HG03139 (cell line): ENCODE data around the gene ADAMTS2.
"Not testable (repeated sequence)": the region's sequence is repeated elsewhere in the genome, so short reads cannot be mapped to it uniquely, and the experiment has no call there.

Experiments used
- ATAC-seq: cut with Tn5 transposase; IDR thresholded peaks from one replicate; pipeline ENCODE4 v1.9.1; 2021; ENCODE audit not compliant: unreplicated experiment

The ADAMTS2 gene

DNA sequence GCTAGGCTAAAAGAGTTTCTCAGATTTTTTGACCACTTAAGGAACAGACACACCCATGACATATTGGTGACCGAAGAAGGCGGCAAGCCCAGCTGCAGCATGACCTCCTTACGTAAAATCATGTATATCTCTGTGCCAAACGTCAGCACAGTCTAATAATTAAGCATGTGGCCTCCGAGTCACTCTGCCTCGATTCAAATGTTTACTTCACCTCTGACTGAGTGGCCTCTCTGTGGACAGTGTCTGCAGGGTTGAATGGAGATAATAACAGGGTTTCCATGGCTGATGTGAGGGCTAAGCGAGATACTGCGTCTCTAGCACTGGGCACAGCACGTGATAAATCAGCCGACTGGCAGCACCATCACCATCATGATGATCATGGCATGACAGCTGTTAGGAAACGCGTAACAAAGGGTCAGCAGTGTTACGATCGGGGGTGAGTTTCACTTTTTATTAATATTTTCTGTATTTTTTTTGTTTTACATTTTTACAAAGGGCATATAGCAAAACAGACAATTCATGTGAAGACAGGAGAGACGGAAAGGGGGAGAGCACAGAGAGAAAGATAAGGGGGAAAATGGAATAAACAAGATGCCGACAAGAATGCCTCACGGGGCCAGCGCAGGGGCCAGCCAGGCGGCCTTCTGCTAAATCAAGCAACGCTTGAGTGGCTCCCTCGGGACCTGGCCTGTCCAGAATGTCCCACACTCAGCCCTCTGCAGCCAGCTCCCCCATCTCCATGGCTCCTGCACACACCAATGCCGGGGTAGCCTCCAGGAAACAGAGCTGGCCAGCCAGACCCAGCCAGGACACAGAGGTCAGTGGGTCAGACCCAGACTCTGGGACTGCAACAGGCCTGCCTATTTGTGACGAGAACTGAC is 60.3 kb downstream of the ADAMTS2 start:
- no peak for ATAC-seq

DNA sequence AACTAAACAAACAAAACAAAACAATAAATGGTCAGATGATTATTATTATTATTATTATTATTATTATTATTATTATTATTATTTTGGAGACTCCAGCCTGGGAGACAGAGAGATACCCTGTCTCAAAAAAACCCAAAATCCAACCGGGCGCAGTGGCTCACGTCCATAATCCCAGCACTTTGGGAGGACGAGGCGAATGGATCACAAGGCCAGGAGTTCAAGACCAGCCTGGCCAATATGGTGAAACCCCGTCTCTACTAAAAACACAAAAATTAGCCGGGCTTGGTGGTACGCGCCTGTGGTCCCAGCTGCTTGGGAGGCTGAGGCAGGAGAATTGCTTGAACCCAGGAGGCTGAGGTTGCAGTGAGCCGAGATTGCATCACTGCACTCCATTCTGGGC is 61.4 kb downstream of the ADAMTS2 start:
- not testable (repeated sequence) for ATAC-seq

DNA sequence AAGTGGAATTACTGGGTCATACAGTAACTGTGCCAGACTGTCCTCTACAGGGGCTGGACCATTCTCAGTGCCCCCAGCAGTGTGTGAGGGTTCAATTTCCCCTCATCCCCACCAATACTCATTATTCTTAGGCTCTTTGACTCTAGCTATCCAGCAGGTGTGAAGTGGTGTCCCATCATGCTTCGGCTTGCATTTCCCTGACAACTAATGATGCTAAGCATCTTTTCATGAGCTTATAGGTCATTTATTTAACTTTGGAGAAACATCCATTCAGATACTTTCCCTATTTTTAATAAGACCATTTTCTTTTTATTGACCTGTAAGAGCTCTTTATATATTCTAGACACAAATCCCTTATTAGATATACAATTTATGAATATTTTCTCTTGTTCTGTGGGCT is 63.6 kb downstream of the ADAMTS2 start:
- ATAC-seq = no peak

DNA sequence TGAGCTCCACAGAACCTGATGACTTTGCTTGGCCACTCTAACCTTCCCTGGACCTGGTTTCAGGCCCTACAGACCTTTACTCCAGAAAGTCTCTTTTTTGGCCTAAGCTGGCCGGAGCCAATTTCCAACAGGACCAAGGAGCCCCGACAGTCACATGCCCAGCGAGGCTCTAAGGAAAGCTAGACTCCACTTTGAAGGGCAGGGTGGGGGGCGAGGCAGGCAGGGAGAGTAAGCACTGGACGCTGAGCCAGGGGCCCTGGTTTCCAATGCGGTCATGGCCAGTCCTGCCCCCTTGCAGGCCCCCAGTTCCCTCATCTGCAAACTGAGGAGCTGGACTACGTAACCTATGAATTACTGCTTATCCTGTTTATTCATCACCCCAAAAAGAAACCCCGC is 65.2 kb downstream of the ADAMTS2 start:
- ATAC-seq = no peak

DNA sequence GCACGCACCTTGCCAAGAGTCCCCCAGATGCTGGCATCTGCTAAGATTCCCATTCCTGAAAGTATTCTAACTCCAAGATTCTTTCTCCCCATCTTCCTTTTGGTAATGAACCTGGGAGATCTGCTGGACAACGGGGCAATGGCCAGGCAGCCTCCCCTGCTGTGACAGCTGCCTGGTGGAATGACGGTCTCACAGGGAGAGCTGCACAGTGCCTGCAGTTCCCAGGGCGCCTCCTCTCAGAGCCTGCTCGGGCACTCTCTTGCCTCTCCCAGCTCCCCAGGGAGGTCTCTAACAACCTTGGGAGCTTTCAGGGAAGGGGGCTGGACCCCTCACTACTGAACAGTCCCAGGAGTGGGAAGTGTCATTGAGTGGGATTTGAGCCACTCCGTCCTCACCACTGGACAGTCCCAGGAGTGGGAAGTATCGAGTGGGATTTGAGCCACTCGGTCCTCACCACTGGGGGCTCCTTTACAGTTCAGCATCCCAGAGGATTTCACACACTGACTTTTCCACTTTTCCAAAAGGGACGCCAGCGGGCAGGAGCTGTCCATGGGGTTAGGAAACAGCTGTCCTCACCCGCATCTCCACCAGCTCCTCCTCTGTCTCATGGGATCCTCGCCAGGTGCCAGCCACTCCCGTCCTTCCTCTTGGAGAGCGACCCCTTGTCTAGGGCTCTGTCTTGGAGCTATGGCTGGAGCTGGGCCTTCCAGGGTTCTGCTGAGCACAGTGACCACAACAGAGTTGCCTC is 65.7 kb downstream of the ADAMTS2 start:
- ATAC-seq = no peak

DNA sequence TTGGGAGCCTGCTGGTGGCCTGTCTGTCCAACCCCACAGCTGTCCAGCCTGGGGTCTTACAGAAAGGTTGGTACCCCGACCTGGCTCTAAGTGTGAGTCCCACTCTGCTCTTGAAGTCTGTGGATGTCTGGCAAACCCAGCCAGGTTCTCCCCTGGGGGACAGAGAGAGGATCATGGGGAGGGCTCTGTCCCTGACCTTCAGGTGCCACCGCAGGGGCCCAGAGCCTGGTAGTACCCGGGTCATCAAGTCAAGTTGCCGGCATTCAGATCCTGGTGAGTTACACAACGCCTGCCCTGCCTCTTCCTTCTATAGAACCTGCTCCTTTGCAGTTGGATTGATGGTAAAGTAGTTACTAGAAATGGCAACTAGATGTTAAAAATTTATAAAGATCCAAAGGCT is 66.7 kb downstream of the ADAMTS2 start:
- no peak for ATAC-seq

DNA sequence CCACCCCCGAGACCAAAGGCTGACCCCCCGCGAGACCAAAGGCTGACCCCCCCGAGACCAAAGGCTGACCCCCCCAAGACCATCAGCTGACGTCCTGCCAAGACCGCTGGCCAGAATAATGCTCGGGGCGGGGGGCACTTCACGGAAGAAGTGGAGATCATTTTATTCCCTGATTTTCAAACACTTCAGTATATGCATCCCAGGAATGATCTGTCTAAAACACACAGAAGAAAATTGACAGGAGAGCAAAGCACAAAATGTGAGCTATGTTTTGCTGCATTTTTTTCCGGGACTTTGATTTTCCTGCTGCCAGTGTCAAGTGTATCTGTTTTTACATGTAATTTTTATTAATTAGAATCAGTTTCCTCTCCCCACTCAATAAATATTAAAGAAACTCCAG is 67.1 kb downstream of the ADAMTS2 start:
- no peak for ATAC-seq

DNA sequence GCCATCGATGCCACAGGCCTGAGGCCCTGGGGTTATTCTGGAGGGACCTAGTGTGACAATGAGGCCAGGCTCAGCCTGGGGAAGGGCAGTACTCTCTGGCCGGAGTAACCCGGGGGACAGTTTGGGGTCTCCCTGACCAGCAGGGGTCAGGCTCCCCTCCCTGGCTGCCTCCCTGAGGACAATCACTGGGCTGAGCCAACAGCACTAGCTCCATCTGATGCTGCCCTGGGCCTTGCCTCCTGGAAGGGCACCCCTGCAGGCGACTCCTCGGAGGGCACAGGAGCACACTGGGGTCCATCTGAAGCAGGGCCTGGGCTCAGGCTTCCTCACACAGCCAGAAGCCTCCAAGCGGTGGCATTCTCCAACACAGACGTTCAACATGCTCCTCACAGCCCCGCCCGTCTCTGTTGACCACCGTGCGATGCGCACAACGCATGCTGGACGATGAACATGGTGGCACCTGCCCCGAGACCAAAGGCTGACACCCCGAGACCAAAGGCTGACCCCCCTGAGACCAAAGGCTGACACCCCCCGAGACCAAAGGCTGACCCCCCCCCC is 68.3 kb downstream of the ADAMTS2 start:
- no peak for ATAC-seq

DNA sequence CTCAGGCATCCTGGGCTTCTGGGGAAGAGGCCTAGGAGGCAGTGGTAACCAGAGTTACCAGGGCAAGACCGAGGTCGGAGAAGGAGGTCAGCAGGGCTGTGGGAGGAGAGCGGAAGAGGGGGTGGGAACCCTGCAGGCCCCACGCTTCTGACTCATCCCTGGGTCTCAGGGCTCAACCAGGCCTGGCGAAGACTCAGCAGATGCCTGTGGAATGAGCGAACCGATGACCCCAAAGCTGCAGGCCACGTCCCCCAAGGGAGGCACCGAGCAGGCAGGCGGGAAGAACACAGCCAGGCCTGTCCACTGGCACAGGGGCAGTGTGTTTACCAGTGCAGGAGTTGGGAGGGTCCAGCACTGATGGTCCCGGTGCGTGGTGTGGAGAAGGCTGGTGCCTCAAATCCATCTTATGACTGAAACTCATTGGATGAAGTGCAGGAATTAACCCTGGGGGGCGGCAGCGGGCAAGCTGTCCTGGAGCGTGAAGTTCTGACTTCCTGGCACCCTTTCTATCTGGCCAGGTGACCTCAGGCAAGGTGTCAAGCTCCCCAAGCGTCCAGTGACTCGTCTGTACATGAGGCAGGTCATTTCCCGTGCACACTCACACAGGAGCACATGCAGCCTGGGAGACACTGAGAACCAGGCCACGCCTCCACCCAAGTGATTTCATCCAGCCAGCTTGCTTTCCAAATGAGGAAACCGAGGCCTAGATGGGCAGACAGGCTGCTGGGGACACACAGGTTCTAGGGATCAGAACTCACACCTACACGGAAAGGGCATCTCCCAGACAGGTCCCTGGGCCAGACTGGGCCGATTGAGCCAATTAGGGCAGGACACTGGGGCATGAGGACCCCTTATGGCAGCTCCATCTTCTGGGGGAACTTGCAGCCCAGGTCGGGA is 69.1 kb downstream of the ADAMTS2 start:
- ATAC-seq = no peak

DNA sequence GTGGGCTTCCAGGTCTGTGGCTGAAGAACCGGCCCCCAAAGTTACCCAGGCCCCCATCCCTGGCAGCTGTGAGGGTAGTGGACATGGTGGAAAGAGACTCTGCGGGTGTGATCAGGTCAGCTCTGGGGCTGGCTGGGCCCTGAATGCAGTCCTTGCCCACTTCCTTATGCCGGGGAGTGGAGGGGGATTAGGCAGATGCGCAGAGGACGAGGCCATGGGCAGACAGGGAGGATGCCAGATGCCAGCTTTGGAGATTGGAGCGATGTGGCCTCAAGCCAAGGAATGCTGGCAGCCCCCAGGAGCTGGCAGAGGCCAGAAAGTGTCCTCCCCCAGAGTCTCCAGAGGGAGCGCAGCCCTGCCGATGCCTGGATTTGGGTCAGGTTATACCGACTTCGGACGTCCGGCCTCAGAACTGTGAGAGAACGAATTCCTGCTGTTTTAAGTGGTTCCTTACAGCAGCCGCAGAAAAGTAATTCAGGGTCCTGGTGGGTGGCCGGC is 69.8 kb downstream of the ADAMTS2 start:
- ATAC-seq = no peak

DNA sequence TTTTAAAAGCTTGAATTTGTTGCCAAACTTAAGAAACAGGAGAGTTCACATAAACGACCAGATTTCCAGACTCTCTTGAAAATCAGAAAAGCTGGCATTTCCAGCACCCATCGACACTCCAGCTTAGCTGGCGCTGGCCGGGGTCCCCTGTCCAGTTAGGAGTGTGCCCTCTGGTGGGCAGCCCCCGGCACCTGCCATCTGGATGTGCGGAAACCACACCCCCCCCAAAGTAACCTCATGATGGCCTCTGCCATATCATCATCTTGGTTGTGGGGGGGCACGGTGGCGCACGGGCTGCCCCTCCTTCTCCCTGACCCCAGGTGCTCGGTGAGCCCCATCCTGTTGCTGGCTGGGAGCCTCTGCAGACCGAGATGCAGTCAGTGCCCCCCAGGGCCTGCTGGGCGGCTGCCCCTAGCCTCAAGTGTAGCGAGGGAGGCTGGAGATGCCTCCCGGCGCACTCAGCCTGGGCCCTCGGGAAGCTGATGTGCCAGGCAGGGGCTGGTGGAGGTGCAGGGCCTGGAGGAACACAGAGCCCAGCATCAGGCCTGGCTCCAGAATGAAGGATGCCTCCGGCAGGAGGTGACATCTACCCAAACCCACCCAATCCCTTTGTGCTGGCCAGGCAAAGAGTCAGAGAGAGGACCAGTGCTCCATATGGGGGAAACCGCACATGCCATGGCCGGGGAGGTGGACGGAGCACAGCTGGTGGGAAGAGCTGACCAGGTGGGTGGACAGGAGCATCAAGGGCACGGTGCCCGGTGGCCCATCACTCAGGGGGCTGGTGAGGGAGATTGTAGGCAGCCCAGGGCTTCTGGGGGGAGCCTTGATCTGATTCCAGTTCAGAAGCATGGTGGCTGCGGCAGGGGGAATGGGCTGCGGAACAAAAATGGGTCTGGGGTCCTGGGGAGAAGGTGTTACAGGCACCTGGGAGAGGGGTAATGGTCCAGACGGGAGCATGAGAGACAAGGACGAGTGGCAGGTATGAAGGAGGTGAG is 70.6 kb downstream of the ADAMTS2 start:
- no peak for ATAC-seq

DNA sequence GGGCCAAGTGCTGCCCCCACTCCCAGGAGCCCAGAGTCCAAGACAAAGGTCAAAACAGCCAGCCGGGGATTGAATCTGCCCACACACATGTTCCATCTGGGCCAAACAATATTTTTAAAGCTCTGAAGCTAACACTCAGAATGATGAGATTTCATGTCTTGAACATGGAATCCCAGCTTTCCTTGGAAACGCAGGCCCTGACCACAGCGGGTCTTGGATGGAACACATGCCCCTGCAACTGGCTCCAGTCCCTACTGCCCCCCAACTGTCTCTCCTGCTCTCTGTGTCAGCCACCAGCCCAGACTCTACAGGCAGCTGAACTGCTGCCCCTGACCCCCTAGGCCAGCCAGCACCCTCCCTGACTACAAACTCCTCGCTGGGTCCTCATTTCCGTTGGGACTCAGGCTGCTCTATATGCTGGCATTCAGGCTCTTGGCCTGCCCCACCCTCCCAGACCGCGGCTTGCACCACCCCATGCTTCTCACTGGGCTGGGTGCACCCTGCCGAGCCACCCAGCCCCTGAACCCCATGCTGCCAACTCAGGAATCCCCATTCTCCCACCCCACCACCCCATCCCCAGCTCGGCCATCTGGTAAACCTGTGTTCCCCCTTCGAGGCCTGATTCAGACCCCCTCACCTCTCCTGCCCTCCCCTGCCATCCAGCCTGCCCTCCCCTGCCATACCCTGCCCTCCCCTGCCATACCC is 71.7 kb downstream of the ADAMTS2 start:
- ATAC-seq = no peak

DNA sequence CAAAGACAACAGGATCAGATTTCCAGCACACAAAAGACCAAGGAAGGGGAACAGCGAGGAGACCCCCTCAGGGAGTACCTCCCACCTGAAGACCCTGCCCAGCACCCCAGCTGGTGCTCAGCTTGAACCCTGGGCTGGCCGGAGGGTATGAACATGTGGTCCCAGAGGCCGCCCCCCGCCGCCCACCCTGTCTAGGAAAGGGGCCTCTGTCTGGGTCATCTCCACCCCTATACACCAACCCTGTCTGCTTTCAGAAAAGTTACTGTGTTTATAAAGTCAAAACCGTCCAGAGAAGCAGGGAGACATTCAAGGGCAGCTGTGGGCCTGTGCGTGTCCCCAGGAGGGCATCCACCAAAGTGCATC is 72.2 kb downstream of the ADAMTS2 start:
- no peak for ATAC-seq

DNA sequence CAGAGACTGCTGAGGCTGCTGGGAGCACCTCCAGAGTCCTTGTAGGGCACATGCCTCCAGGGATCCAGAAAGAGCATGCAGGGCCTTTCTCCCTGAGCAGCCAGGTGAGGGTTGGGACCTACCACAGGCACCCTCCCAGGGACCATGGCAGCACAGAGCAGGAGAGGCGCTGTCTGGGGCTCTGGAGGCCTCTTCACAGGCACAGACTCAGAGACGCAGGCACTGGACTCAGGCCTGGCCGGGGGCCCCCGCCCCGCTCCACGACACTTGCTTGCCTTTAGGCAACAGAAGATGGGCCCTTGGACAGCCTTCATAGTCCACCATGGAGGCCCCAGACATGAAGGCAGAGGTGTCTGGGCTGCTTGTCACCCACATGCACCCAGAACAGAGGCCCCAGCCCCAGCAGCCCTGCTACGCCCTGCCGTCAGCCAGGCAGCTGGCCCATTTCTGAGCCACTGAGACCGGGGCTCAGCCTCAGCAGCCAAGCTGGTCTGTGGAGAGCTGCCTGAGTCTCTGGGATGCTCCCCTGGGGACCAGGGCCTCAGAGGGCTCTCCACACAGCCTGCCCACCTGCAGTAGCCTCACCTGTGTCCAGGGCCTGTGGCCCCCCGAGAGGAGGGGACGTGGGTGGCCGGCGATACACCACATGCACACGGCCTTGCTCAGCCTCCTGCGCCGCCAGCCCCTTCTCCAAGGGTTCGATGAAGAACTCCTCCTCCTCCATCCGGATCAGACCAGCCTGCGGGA is 72.8 kb downstream of the ADAMTS2 start:
- ATAC-seq = no peak

DNA sequence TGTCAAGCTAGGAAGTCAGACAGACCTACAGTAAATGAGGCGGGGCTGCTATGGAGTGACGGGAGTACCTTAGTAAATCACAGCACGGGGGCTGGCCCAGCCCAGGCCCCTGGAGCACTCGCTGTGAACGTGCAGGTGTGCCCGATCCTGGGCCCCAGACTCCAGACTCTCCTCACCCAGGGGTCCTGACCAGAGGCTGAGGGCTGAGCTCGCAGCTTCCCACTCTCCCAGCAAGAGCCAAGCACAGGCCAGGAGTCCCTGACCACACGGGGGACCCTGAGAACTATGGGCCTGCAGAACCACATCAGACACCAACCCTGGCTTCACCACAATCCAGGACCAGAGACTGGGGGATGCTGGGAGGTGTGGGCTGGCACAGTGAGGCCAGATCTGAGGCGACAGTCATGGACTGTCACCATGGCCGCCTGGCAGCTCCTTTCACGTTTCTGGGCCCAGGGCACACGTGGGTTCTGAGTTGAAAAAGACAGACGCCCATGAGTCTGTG is 73.4 kb downstream of the ADAMTS2 start:
- no peak for ATAC-seq

DNA sequence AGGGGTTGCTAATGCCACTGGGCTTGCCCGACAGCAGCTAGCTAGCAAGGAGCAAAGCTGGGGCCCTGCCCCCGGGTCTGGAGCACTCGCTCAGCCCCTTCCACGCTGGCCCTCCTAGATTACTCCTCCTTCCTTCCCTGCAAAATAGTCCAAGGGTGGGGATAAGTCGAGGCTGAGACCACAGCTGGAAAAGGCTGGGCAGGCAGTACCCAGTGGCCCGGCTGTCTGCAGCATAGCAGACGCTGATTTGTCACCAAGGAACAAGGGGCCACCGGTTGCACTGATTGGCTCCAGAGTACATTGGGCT is 73.9 kb downstream of the ADAMTS2 start:
- no peak for ATAC-seq

DNA sequence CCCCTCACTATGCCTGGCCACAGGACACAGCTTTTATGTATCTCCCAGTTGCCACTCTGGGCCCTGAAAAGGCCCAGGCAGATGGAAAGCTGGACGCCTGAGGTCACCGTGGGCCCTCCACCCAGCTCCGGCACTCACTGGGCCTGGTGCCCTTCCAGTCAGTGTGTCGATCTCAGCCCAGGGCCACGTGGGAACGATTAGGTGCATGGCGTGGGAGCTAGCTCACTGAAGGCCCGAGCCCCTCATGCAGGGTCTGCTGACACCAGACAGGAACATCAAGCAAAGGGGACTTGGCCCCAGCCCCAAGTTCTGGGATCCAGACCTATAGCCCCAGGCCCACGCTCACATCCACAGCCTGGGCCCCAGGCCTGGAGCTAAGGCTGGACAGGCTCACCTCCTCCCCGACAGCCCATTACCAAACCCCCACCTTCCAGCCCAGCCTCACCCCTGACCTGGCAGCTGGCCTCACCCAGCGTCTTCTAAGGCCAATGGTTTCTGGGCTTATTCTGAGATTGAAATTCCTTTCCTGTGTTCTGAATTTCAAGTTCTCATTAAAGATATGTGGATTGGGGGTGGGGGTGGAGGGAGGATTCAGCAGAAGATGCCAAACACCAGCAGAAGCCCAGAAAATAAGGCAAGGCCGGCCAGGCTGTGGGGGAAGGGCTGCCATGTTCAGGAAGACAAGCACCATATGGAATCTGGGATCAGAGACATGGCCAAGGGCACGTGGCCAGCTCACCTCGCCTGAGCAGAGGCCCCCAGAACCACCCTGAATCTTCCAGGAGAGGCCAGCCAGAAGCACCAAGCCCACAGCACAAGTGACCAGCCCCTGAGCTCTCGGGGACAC is 74.5 kb downstream of the ADAMTS2 start:
- ATAC-seq = no peak
